ENCODE results near the gene SSC4D. TPM values are rescaled to one million over a fixed set of nuclear protein-coding genes. Genes with fewer than 3 reads are reported as not detected.
"Not testable (repeated sequence)": the region's sequence is repeated elsewhere in the genome, so short reads cannot be mapped to it uniquely, and the experiment has no call there.

The SSC4D gene
- total RNA-seq, 1 donor from 2014 or later, result 2.0 TPM

- no peak for DNase-seq (ENCODE audit: extremely low read depth, low read depth, low spot score)
These were observed 14.3 kb upstream of the SSC4D start for GRCh38 chr7:76423666-76424412.

- peak; percentile 57 for DNase-seq (ENCODE audit: extremely low read depth, low read depth, low spot score)
These were observed 11.6 kb upstream of the SSC4D start for GRCh38 chr7:76421097-76421496.

- DNase-seq (ENCODE audit: extremely low read depth, low read depth, low spot score), result not testable (repeated sequence)
These were observed 8.3 kb upstream of the SSC4D start for GRCh38 chr7:76417654-76418310.

GRCh38 chr7:76412249-76412648, 2.8 kb upstream of the SSC4D start:
- DNase-seq (ENCODE audit: extremely low read depth, low read depth, low spot score), result no peak

GRCh38 chr7:76411626-76412025, 2.1 kb upstream of the SSC4D start:
- no peak for DNase-seq (ENCODE audit: extremely low read depth, low read depth, low spot score)

GRCh38 chr7:76408121-76408560, 1.4 kb downstream of the SSC4D start:
- no peak for DNase-seq (ENCODE audit: extremely low read depth, low read depth, low spot score)

- no peak for DNase-seq (ENCODE audit: extremely low read depth, low read depth, low spot score)
These were observed 1.8 kb downstream of the SSC4D start for GRCh38 chr7:76407718-76408117.

GRCh38 chr7:76405738-76406137, 3.8 kb downstream of the SSC4D start:
- no peak for DNase-seq (ENCODE audit: extremely low read depth, low read depth, low spot score)

- no peak for DNase-seq (ENCODE audit: extremely low read depth, low read depth, low spot score)
These were observed 5.6 kb downstream of the SSC4D start for GRCh38 chr7:76403780-76404494.

- not testable (repeated sequence) for DNase-seq (ENCODE audit: extremely low read depth, low read depth, low spot score)
These were observed 6.4 kb downstream of the SSC4D start for GRCh38 chr7:76403097-76403496.

- DNase-seq (ENCODE audit: extremely low read depth, low read depth, low spot score), result no peak
These were observed 9.2 kb downstream of the SSC4D start for GRCh38 chr7:76400248-76400647.

GRCh38 chr7:76397409-76398183, 11.9 kb downstream of the SSC4D start:
- DNase-seq (ENCODE audit: extremely low read depth, low read depth, low spot score), result no peak

GRCh38 chr7:76396864-76397263, 12.6 kb downstream of the SSC4D start:
- DNase-seq (ENCODE audit: extremely low read depth, low read depth, low spot score), result no peak

- no peak for DNase-seq (ENCODE audit: extremely low read depth, low read depth, low spot score)
These were observed 13.4 kb downstream of the SSC4D start for GRCh38 chr7:76395965-76396726.

GRCh38 chr7:76395605-76395964, 13.9 kb downstream of the SSC4D start:
- DNase-seq (ENCODE audit: extremely low read depth, low read depth, low spot score), result not testable (repeated sequence)

GRCh38 chr7:76394957-76395356, 14.5 kb downstream of the SSC4D start:
- DNase-seq (ENCODE audit: extremely low read depth, low read depth, low spot score), result no peak

GRCh38 chr7:76393116-76394031, 16.1 kb downstream of the SSC4D start:
- no peak for DNase-seq (ENCODE audit: extremely low read depth, low read depth, low spot score)

GRCh38 chr7:76392531-76393115, 16.9 kb downstream of the SSC4D start:
- no peak for DNase-seq (ENCODE audit: extremely low read depth, low read depth, low spot score)

- no peak for DNase-seq (ENCODE audit: extremely low read depth, low read depth, low spot score)
These were observed 19.4 kb downstream of the SSC4D start for GRCh38 chr7:76390092-76390491.
